Liver (tissue), 9 donors: ENCODE measurements around the gene SLC38A6. TPM values are rescaled to one million over a fixed set of nuclear protein-coding genes. Genes with fewer than 3 reads are reported as not detected.

Experiments
- DNase-seq: peaks from one replicate; pipeline ENCODE4 v3.0.0-alpha.2; 2017; ENCODE audit warnings: low spot score
- H3K27ac ChIP-seq, 2 donors: one replicate each; pipeline ENCODE4 v1.7.0; 2013; ENCODE audit warnings: inconsistent platforms in 2 of 2, low read length in 2 of 2, control low read depth in 1 of 2, low read depth in 1 of 2, mild to moderate bottlenecking in 1 of 2
- H3K27me3 ChIP-seq, 4 donors: one replicate each; pipeline versions ENCODE4 v1.6.1 to v1.7.0; 2013; ENCODE audit warnings: low read length in 3 of 4, inconsistent platforms in 1 of 4, mild to moderate bottlenecking in 1 of 4, moderate library complexity in 1 of 4; ENCODE audit not compliant: control insufficient read depth in 4 of 4, insufficient read depth in 4 of 4
- H3K36me3 ChIP-seq, 4 donors: one replicate each; pipeline versions ENCODE4 v1.6.1 to v1.7.0; 2013; ENCODE audit warnings: low read length in 3 of 4, mild to moderate bottlenecking in 3 of 4, low read depth in 1 of 4, moderate library complexity in 1 of 4; ENCODE audit not compliant: control insufficient read depth in 4 of 4, insufficient read depth in 3 of 4
- H3K4me1 ChIP-seq, 4 donors: one replicate each; pipeline versions ENCODE4 v1.6.1 to v1.7.0; 2013; ENCODE audit warnings: low read length in 3 of 4, mild to moderate bottlenecking in 3 of 4, moderate library complexity in 1 of 4; ENCODE audit not compliant: control insufficient read depth in 4 of 4, insufficient read depth in 4 of 4
- H3K4me3 ChIP-seq, 3 donors: one replicate each; pipeline versions ENCODE4 v1.6.1 to v1.7.0; 2013; ENCODE audit warnings: low read length in 3 of 3, control low read depth in 1 of 3, low read depth in 1 of 3, mild to moderate bottlenecking in 1 of 3
- H3K9ac ChIP-seq, 2 donors: one replicate each; pipeline ENCODE4 v1.7.0; 2013; ENCODE audit warnings: low read length in 2 of 2, mild to moderate bottlenecking in 2 of 2, moderate library complexity in 2 of 2, control low read depth in 1 of 2, low read depth in 1 of 2
- H3K9me3 ChIP-seq, 4 donors: one replicate each; pipeline versions ENCODE4 v1.6.1 to v1.7.0; 2013; ENCODE audit warnings: low read length in 3 of 4; ENCODE audit not compliant: control insufficient read depth in 4 of 4
- EGR1 ChIP-seq, 2 donors: IDR thresholded peaks; 2 replicates each; pipeline ENCODE4 v1.6.1; 2016 to 2018; ENCODE audit warnings: antibody characterized with exemption in 2 of 2, low read depth in 2 of 2
- FOXA1 ChIP-seq: IDR thresholded peaks from 2 replicates; pipeline ENCODE4 v1.6.1; 2016; ENCODE audit warnings: antibody characterized with exemption
- FOXA2 ChIP-seq: IDR thresholded peaks from 2 replicates; pipeline ENCODE4 v1.6.1; 2016; ENCODE audit warnings: antibody characterized with exemption
- GABPA ChIP-seq, 2 donors: IDR thresholded peaks in 1 of 2; conservative IDR thresholded peaks in 1 of 2; 2 replicates each; pipeline ENCODE4 v1.6.1; 2016; ENCODE audit warnings: antibody characterized with exemption in 2 of 2, mild to moderate bottlenecking in 1 of 2, moderate library complexity in 1 of 2
- HNF4A ChIP-seq, 2 donors: conservative IDR thresholded peaks; 2 replicates each; pipeline ENCODE4 v1.6.1; 2016; ENCODE audit warnings: antibody characterized with exemption in 2 of 2, mild to moderate bottlenecking in 2 of 2
- HNF4G ChIP-seq: IDR thresholded peaks from 2 replicates; pipeline ENCODE4 v1.6.1; 2016; ENCODE audit warnings: antibody characterized with exemption
- JUND ChIP-seq, 2 donors: IDR thresholded peaks; 2 replicates each; pipeline ENCODE4 v1.6.1; 2016; ENCODE audit warnings: antibody characterized with exemption in 2 of 2
- NR2F2 ChIP-seq: IDR thresholded peaks from 2 replicates; pipeline ENCODE4 v1.6.1; 2016; ENCODE audit warnings: antibody characterized with exemption
- RXRA ChIP-seq, 2 donors: IDR thresholded peaks; 2 replicates each; pipeline ENCODE4 v1.6.1; 2017 to 2018; ENCODE audit warnings: antibody characterized with exemption in 2 of 2, mild to moderate bottlenecking in 1 of 2
- SP1 ChIP-seq: IDR thresholded peaks from 2 replicates; pipeline ENCODE4 v1.6.1; 2018; ENCODE audit warnings: antibody characterized with exemption, mild to moderate bottlenecking
- TAF1 ChIP-seq: conservative IDR thresholded peaks from 2 replicates; pipeline ENCODE4 v1.6.1; 2016; ENCODE audit warnings: antibody characterized with exemption, mild to moderate bottlenecking
- WGBS: extraction: QIAGEN DNeasy Blood & Tissue Kit; methylation state at CpG from one replicate; pipeline ENCODE4 v1.1.7; 2013; 5-methylcytosine and 5-hydroxymethylcytosine counted together
- polyA plus RNA-seq, 2 donors: library from polyadenylated mRNA; stranded (reverse) in 1 of 2; unstranded in 1 of 2; fragments of 200-250 nt in 1 of 2; fragments of >200 nt in 1 of 2; fragmentation: Nextera tagmentation in 1 of 2; extraction: Ambion mirVana in 1 of 2; gene quantifications; one replicate each; pipeline versions ENCODE4 v1.2.1 to v1.2.3, GENCODE V29; 2013 to 2015
- total RNA-seq, 2 donors: library from RNA; depleted of rRNA; stranded (reverse); fragments of >200 nt; gene quantifications; one replicate each; pipeline ENCODE4 v1.2.3, GENCODE V29; 2014
- TF ChIP-seq, protein P1 (sequence below): IDR thresholded peaks from 2 replicates; pipeline ENCODE4 v1.6.1; 2016; ENCODE audit warnings: antibody characterized with exemption, mild to moderate bottlenecking
- TF ChIP-seq, protein P2 (sequence below): IDR thresholded peaks from 2 replicates; pipeline ENCODE4 v1.6.1; 2016; ENCODE audit warnings: antibody characterized with exemption
- TF ChIP-seq, protein P3 (sequence below): fragments of 150-350 bp; IDR thresholded peaks from 2 replicates; pipeline ENCODE4 v1.5.1; 2017; ENCODE audit warnings: improper control_type of control experiment, low read depth, low read length; ENCODE audit not compliant: missing input control
- TF ChIP-seq, protein P4 (sequence below): IDR thresholded peaks from 2 replicates; pipeline ENCODE4 v1.6.1; 2016; ENCODE audit warnings: antibody characterized with exemption
- TF ChIP-seq, protein P5 (sequence below): IDR thresholded peaks from 2 replicates; pipeline ENCODE4 v1.6.1; 2016; ENCODE audit warnings: antibody characterized with exemption
- donor health status: healthy.
- donor health status: healthy.
- donor health status: healthy.
- donor health status: healthy.
- donor health status: healthy.

Gene SLC38A6
- total and polyA plus RNA-seq, 4 donors, result 2.6 to 10.6 (median 6.4) TPM

DNA sequence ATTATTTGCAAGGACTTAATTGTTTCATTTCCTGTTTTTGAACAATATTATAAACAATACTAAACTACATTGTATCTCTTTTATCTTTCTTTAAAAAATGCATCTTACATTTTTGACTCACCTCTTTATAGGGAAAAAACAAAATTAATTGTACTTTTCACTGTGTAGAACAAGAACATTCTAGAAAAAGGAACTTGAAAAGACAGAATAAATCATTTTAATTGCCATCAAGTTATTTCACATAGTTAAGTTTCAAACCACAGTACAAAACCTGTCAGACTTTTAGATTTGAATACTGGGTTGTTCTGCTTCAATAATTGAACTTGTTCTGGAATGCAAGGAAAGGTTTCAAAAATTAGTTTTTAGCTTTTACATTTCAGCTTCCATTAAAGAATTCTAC is 50.0 kb downstream of the SLC38A6 start:
- TF ChIP-seq, protein P1, sequence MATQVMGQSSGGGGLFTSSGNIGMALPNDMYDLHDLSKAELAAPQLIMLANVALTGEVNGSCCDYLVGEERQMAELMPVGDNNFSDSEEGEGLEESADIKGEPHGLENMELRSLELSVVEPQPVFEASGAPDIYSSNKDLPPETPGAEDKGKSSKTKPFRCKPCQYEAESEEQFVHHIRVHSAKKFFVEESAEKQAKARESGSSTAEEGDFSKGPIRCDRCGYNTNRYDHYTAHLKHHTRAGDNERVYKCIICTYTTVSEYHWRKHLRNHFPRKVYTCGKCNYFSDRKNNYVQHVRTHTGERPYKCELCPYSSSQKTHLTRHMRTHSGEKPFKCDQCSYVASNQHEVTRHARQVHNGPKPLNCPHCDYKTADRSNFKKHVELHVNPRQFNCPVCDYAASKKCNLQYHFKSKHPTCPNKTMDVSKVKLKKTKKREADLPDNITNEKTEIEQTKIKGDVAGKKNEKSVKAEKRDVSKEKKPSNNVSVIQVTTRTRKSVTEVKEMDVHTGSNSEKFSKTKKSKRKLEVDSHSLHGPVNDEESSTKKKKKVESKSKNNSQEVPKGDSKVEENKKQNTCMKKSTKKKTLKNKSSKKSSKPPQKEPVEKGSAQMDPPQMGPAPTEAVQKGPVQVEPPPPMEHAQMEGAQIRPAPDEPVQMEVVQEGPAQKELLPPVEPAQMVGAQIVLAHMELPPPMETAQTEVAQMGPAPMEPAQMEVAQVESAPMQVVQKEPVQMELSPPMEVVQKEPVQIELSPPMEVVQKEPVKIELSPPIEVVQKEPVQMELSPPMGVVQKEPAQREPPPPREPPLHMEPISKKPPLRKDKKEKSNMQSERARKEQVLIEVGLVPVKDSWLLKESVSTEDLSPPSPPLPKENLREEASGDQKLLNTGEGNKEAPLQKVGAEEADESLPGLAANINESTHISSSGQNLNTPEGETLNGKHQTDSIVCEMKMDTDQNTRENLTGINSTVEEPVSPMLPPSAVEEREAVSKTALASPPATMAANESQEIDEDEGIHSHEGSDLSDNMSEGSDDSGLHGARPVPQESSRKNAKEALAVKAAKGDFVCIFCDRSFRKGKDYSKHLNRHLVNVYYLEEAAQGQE, result no peak
- no peak for TF ChIP-seq HNF4A (conservative IDR thresholded peaks at IDR 0.05)
- no peak for TF ChIP-seq TAF1
- no peak for TF ChIP-seq NR2F2
- no peak for TF ChIP-seq GABPA (IDR thresholded peaks at IDR 0.05 in 1 of 2, conservative IDR thresholded peaks at IDR 0.05 in 1 of 2)
- TF ChIP-seq SP1, result no peak
- TF ChIP-seq, protein P2, sequence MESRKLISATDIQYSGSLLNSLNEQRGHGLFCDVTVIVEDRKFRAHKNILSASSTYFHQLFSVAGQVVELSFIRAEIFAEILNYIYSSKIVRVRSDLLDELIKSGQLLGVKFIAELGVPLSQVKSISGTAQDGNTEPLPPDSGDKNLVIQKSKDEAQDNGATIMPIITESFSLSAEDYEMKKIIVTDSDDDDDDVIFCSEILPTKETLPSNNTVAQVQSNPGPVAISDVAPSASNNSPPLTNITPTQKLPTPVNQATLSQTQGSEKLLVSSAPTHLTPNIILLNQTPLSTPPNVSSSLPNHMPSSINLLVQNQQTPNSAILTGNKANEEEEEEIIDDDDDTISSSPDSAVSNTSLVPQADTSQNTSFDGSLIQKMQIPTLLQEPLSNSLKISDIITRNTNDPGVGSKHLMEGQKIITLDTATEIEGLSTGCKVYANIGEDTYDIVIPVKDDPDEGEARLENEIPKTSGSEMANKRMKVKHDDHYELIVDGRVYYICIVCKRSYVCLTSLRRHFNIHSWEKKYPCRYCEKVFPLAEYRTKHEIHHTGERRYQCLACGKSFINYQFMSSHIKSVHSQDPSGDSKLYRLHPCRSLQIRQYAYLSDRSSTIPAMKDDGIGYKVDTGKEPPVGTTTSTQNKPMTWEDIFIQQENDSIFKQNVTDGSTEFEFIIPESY, result no peak
- TF ChIP-seq, protein P3, sequence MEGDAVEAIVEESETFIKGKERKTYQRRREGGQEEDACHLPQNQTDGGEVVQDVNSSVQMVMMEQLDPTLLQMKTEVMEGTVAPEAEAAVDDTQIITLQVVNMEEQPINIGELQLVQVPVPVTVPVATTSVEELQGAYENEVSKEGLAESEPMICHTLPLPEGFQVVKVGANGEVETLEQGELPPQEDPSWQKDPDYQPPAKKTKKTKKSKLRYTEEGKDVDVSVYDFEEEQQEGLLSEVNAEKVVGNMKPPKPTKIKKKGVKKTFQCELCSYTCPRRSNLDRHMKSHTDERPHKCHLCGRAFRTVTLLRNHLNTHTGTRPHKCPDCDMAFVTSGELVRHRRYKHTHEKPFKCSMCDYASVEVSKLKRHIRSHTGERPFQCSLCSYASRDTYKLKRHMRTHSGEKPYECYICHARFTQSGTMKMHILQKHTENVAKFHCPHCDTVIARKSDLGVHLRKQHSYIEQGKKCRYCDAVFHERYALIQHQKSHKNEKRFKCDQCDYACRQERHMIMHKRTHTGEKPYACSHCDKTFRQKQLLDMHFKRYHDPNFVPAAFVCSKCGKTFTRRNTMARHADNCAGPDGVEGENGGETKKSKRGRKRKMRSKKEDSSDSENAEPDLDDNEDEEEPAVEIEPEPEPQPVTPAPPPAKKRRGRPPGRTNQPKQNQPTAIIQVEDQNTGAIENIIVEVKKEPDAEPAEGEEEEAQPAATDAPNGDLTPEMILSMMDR, result no peak
- TF ChIP-seq FOXA1, result no peak
- TF ChIP-seq FOXA2, result no peak
- no peak for TF ChIP-seq EGR1 (IDR thresholded peaks at IDR 0.05; ENCODE audit: low read depth in 2 of 2)
- TF ChIP-seq, protein P4, sequence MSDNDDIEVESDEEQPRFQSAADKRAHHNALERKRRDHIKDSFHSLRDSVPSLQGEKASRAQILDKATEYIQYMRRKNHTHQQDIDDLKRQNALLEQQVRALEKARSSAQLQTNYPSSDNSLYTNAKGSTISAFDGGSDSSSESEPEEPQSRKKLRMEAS, result no peak
- TF ChIP-seq JUND (IDR thresholded peaks at IDR 0.05), result no peak
- H3K27me3 ChIP-seq, result no peaks in the 10 kb centered on the region
- H3K4me3 ChIP-seq, result no peak overlapping the region
- H3K9ac ChIP-seq, result no peak overlapping the region
- no peaks in the 10 kb centered on the region for H3K4me1 ChIP-seq
- no peak overlapping the region for H3K27ac ChIP-seq
- no peaks in the 10 kb centered on the region for H3K36me3 ChIP-seq
- DNase-seq, result no peak
- no peaks in the 10 kb centered on the region for H3K9me3 ChIP-seq

DNA sequence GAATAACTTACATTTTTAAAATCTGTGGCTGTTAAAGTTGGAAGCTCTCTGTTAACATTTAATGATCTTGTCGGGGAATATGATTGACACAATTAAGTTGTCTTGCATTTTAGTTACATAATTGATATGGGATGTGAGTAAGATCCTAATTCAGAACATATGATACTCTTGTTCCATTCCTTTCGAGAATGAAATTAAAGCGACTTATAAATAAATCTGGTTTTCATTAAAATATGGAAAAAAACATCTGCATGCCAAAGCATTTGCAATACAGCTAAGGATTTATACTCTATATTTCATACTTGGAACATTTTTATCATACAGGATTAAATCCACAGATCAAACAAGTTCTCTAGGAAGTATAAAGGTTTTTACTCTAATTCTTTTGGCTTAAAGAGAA is 52.0 kb downstream of the SLC38A6 start:
- H3K36me3 ChIP-seq, result no peaks in the 10 kb centered on the region
- no peak overlapping the region for H3K9ac ChIP-seq
- WGBS, result 94% methylated on average over 3 of the region's 3 CpGs
- no peak for DNase-seq
- no peak overlapping the region for H3K4me3 ChIP-seq
- no peaks in the 10 kb centered on the region for H3K9me3 ChIP-seq
- H3K27me3 ChIP-seq, result no peaks in the 10 kb centered on the region
- no peaks in the 10 kb centered on the region for H3K4me1 ChIP-seq
- H3K27ac ChIP-seq, result no peak overlapping the region
- TF ChIP-seq, protein P5, sequence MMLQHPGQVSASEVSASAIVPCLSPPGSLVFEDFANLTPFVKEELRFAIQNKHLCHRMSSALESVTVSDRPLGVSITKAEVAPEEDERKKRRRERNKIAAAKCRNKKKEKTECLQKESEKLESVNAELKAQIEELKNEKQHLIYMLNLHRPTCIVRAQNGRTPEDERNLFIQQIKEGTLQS, result no peak
- TF ChIP-seq, protein P2, result no peak
- TF ChIP-seq GABPA (IDR thresholded peaks at IDR 0.05 in 1 of 2, conservative IDR thresholded peaks at IDR 0.05 in 1 of 2) (no peak), HNF4G (no peak), TAF1 (no peak), HNF4A (conservative IDR thresholded peaks at IDR 0.05) (no peak), RXRA (IDR thresholded peaks at IDR 0.05) (no peak), EGR1 (IDR thresholded peaks at IDR 0.05; ENCODE audit: low read depth in 2 of 2) (no peak)
- TF ChIP-seq, protein P1, result no peak
- TF ChIP-seq, protein P3, result no peak
